Mucosa of rectum (tissue), 2 donors: ENCODE data around the gene POLR3E.
A peak's percentile ranks its signal among the peaks of the same experiment; 100 is the strongest.

Experiments used
- H3K27ac ChIP-seq, 2 donors: one replicate each; pipeline ENCODE4 v1.7.0; 2013; ENCODE audit warnings: inconsistent platforms in 2 of 2, low read depth in 2 of 2, low read length in 2 of 2
- H3K27me3 ChIP-seq, 2 donors: one replicate each; pipeline ENCODE4 v1.7.0; 2013; ENCODE audit warnings: low read length in 2 of 2; ENCODE audit not compliant: control insufficient read depth in 2 of 2, insufficient read depth in 2 of 2
- H3K36me3 ChIP-seq, 2 donors: one replicate each; pipeline ENCODE4 v1.7.0; 2013; ENCODE audit warnings: low read length in 2 of 2; ENCODE audit not compliant: control insufficient read depth in 2 of 2, insufficient read depth in 2 of 2
- H3K4me1 ChIP-seq, 2 donors: one replicate each; pipeline ENCODE4 v1.7.0; 2013; ENCODE audit warnings: low read length in 2 of 2, mild to moderate bottlenecking in 1 of 2; ENCODE audit not compliant: control insufficient read depth in 2 of 2, insufficient read depth in 2 of 2
- H3K4me3 ChIP-seq, 2 donors: one replicate each; pipeline ENCODE4 v1.7.0; 2013; ENCODE audit warnings: low read length in 2 of 2
- H3K9ac ChIP-seq, 2 donors: one replicate each; pipeline ENCODE4 v1.7.0; 2013; ENCODE audit warnings: low read length in 2 of 2, low read depth in 1 of 2, mild to moderate bottlenecking in 1 of 2
- H3K9me3 ChIP-seq, 2 donors: one replicate each; pipeline ENCODE4 v1.7.0; 2013; ENCODE audit warnings: low read length in 2 of 2; ENCODE audit not compliant: control insufficient read depth in 2 of 2
- donor health status: healthy.
- donor health status: Normal muscosa, but diverticular disease.

POLR3E gene, protein sequence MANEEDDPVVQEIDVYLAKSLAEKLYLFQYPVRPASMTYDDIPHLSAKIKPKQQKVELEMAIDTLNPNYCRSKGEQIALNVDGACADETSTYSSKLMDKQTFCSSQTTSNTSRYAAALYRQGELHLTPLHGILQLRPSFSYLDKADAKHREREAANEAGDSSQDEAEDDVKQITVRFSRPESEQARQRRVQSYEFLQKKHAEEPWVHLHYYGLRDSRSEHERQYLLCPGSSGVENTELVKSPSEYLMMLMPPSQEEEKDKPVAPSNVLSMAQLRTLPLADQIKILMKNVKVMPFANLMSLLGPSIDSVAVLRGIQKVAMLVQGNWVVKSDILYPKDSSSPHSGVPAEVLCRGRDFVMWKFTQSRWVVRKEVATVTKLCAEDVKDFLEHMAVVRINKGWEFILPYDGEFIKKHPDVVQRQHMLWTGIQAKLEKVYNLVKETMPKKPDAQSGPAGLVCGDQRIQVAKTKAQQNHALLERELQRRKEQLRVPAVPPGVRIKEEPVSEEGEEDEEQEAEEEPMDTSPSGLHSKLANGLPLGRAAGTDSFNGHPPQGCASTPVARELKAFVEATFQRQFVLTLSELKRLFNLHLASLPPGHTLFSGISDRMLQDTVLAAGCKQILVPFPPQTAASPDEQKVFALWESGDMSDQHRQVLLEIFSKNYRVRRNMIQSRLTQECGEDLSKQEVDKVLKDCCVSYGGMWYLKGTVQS

DNA sequence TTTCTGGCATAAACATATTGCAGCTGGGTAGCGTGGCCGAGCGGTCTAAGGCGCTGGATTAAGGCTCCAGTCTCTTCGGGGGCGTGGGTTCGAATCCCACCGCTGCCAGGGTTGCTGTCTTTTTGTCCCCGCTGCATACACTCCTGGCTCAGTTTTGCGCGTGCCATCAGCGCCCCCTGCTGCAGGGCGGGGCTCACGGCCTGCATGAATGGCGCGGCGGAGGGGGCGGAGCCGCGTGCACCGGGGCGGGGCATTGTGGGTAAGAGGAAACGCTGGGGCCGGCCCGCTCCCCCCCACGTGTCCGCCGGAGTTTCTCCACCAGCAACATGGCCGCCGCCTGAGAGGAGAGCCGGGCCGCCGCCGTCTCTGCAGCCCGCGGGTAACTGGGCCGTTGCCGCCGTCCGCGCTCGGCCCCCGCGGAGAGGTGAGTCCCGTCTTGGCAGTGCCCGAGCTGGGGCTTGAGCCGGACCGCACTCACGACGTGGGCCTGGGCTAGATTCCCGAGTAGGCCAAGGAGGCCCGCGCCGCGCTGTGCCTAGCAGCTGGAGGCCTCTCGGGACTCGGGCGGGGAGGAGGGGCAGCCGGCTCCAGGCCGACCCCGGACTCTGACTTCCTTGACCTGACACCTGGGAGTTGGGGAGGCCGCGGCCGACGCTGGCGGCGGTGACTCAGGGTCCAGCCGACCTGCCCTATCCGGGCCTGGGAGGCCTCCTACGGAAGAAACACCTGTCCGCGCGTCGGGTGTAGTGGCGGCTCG lies at the start of gene POLR3E:
Gene POLR3E, plus strand, starts transcription at position 296 of the 757 bp plus-strand sequence. CDS start 5,560 bp downstream, outside the sequence.
- H3K9me3 ChIP-seq: no peaks in the 10 kb centered on the region
- H3K27ac ChIP-seq: peak within 1 kb of the TSS; percentile 91 to 93
- H3K36me3 ChIP-seq: peaks cover 4 to 5% of the 10 kb centered on the region in 2 donors
- H3K9ac ChIP-seq: peak within 1 kb of the TSS; percentile 80 to 91
- no peaks in the 10 kb centered on the region for H3K27me3 ChIP-seq
- H3K4me3 ChIP-seq: peak within 1 kb of the TSS; percentile 88 to 92
- peaks cover 10 to 21% of the 10 kb centered on the region in 2 donors for H3K4me1 ChIP-seq

DNA sequence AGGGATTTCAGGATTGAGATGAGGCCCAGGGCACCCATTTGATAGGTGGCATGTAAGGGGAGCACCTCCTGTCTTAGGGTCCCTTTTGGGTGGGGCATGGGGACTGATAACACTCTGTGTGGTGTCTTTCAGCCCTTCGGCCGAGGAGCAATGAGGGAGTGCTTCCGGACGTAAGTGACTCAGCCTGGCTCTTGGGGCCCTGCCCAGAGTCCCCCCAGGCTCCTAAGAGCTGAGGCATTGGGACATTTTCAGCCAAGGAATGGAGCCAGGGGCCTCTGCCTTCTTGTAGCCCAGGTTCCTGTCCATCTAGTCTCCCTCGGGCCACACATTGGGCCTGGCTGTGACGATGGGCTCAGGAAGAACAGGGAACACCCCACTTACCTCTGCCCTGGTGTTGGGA lies 46.7 kb upstream of the POLR3E start:
- H3K4me3 ChIP-seq: no peak overlapping the region
- H3K36me3 ChIP-seq: peaks cover 14 to 47% of the 10 kb centered on the region in 2 donors
- H3K27ac ChIP-seq: no peak overlapping the region
- H3K4me1 ChIP-seq: no peaks in the 10 kb centered on the region
- H3K9ac ChIP-seq: no peak overlapping the region
- H3K27me3 ChIP-seq: no peaks in the 10 kb centered on the region
- peaks cover 0 to 3% of the 10 kb centered on the region in 2 donors for H3K9me3 ChIP-seq

DNA sequence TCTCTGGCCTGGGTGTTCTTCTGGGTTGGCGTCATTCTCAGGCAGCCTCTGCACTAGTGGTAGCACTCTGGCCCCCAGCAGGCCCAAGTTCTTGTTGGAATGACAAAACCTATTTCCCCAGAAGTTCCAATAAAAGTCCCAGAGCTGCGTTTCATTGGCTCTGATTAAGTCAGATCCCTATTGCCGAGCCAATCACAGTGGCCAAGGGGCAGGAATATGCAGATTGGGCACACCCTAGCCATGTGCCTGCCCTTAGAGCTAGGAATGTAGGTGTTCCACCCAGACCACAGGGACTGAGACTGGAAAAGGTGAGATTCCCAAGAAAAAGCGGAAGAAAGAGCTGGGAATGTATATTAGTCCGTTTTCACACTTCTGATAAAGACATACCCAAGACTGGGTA lies 44.9 kb upstream of the POLR3E start:
- H3K9ac ChIP-seq: no peak overlapping the region
- H3K27ac ChIP-seq: no peak overlapping the region
- no peaks in the 10 kb centered on the region for H3K4me1 ChIP-seq
- peaks cover 0 to 3% of the 10 kb centered on the region in 2 donors for H3K9me3 ChIP-seq
- peaks cover 23 to 53% of the 10 kb centered on the region in 2 donors for H3K36me3 ChIP-seq
- H3K27me3 ChIP-seq: no peaks in the 10 kb centered on the region
- no peak overlapping the region for H3K4me3 ChIP-seq

DNA sequence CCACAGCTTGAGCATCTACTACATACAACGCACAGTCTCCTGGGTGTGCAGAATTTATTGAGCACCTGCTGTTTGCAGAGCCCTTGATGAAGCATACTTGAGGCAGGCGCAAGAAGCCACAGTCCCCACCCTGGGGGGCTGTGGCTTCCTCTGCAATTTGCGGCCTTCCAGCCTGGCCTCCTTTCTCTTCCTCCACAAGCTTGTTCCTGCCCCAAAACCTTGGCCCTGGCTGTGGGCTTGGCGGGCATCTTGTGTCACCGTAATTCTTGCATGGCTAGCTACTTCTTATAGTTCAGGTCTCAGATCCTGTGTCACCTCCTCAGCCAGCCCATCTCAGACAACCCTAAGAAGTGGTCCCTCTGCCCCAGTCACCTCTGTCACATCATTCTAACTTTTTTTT lies 43.9 kb upstream of the POLR3E start:
- Histone ChIP-seq H3K4me1 (no peaks in the 10 kb centered on the region), H3K36me3 (peaks cover 33 to 57% of the 10 kb centered on the region in 2 donors), H3K27me3 (no peaks in the 10 kb centered on the region), H3K27ac (no peak overlapping the region), H3K9ac (no peak overlapping the region), H3K4me3 (no peak overlapping the region), H3K9me3 (peaks cover 0 to 3% of the 10 kb centered on the region in 2 donors)

DNA sequence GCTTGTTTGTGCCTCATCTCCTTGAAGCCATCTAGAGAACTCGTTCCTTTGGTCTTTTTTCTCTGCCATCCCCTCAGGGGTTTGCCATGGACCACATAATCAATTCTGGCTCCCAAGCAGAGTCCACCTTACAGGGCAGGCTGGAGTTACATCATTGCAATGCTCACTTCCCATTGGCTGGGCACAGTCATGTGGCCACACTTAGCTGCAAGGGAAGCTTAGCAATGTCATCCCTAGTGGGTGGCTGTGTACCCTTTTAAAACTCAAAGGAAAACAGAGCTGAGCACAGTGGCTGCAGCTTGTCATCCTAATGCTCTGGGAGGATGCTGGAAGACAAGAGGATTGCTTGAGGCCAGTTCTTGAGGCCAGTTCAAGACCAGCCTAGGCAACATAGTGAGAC lies 41.9 kb upstream of the POLR3E start:
- H3K27me3 ChIP-seq: no peaks in the 10 kb centered on the region
- no peak overlapping the region for H3K27ac ChIP-seq
- peaks cover 0 to 3% of the 10 kb centered on the region in 2 donors for H3K9me3 ChIP-seq
- H3K9ac ChIP-seq: no peak overlapping the region
- no peaks in the 10 kb centered on the region for H3K4me1 ChIP-seq
- H3K4me3 ChIP-seq: no peak overlapping the region
- H3K36me3 ChIP-seq: peaks cover 44 to 63% of the 10 kb centered on the region in 2 donors

DNA sequence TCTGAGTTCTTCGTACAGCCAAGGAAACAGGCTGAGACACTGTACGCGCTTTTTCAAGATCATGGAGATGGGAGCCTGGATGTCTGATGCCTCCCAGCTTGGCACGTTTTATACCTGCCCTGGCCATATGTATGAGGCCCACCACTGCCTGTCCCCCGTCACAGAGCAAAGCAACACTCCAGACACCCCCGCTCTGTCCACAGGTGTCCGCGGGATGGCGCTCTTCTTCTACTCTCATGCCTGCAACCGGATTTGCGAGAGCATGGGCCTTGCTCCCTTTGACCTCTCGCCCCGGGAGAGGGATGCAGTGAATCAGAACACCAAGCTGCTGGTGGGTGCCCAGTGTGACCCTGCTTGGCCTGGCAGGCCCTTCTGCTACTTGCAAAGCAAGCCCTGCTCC lies 39.8 kb upstream of the POLR3E start:
- Histone ChIP-seq H3K36me3 (peaks cover 46 to 62% of the 10 kb centered on the region in 2 donors), H3K9me3 (peaks cover 0 to 3% of the 10 kb centered on the region in 2 donors), H3K4me3 (no peak overlapping the region), H3K27ac (no peak overlapping the region), H3K9ac (no peak overlapping the region), H3K27me3 (no peaks in the 10 kb centered on the region), H3K4me1 (no peaks in the 10 kb centered on the region)

DNA sequence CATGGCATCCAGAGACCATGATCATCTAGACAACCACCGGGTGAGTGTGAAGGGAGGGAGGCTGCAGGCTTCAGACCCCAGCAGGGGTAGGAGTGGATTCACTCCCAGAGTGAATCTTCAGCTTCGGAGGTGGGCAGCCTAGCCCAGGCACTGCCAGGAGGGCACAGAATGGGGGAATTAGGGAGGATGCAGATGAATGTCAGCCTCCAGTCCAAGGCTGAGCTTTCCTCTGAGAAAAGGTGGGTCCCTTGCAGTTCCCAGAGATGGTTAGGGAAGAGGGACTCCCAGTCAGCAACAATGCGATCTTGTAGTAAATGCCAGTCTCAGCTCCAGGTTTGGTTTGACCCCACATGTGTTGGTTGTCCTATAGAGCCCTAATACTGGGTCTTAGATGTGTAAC lies 36.7 kb upstream of the POLR3E start:
- H3K27me3 ChIP-seq: no peaks in the 10 kb centered on the region
- H3K4me1 ChIP-seq: no peaks in the 10 kb centered on the region
- no peak overlapping the region for H3K27ac ChIP-seq
- no peak overlapping the region for H3K4me3 ChIP-seq
- peaks cover 0 to under 1% of the 10 kb centered on the region in 2 donors for H3K9me3 ChIP-seq
- H3K36me3 ChIP-seq: peaks cover 52 to 65% of the 10 kb centered on the region in 2 donors
- H3K9ac ChIP-seq: no peak overlapping the region

DNA sequence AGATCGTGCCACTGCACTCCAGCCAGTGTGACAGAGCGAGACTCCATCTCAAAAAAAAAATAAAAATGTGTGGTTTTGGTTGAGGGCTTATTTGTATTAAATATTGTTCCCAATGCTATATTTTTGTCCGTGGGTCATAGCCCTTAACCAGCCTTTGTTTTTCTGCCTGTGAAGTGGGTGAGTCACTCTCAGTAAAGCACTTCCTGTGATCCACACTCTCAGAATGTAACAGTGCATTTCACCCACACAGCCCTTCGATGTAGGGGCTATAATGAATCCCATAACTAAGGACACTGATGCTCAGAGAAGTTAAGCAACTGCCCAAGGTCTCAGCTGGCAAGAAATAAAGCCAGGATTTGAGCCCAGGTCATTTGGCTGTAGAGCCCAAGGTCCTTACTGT lies 34.7 kb upstream of the POLR3E start:
- Histone ChIP-seq H3K9ac (no peak overlapping the region), H3K27me3 (no peaks in the 10 kb centered on the region), H3K4me3 (no peak overlapping the region), H3K36me3 (peaks cover 53 to 70% of the 10 kb centered on the region in 2 donors), H3K27ac (no peak overlapping the region), H3K9me3 (no peaks in the 10 kb centered on the region), H3K4me1 (no peaks in the 10 kb centered on the region)

DNA sequence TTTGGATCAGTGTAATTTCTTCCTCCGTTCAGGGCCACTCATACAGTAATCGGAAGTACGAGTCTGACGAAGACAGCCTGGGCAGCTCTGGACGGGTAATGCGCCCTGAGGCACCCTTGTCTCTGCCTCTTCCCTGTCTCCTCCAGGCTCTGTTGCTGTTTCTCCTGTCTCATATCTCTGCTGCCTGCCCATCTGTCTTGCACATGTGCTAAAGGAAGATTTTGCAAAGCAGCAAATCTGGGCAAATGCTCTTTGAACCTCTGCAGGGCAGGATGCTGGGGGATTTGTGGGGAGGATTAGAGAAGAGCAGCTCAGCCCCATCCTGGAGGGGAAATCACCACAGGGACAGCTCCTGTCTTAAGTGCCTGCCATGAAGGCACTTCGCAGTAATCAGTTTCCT lies 32.4 kb upstream of the POLR3E start:
- Histone ChIP-seq H3K4me1 (no peaks in the 10 kb centered on the region), H3K9ac (no peak overlapping the region), H3K36me3 (peaks cover 45 to 57% of the 10 kb centered on the region in 2 donors), H3K27ac (no peak overlapping the region), H3K27me3 (no peaks in the 10 kb centered on the region), H3K4me3 (no peak overlapping the region), H3K9me3 (no peaks in the 10 kb centered on the region)

DNA sequence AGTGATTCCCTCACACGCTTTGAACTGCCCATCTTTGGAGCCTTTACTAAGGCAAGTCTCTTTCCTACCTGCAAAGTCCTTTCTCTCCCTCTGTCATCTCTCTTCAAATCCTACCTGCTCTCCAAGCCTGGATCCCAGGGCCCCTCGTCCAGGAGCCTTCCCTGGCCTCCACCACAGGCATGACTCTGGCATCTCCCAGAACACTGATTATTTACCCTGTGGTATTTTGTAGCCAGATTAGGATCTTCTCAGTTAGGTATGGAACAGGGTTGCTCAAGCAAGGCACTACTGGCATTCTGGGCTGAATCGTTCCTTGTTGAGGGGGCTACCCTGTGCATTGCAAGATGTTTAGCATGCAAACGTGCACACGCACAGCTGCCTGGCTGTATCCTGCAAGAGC lies 31.9 kb upstream of the POLR3E start:
- Histone ChIP-seq H3K27ac (no peak overlapping the region), H3K4me1 (no peaks in the 10 kb centered on the region), H3K4me3 (no peak overlapping the region), H3K27me3 (no peaks in the 10 kb centered on the region), H3K36me3 (peaks cover 40 to 51% of the 10 kb centered on the region in 2 donors), H3K9ac (no peak overlapping the region), H3K9me3 (no peaks in the 10 kb centered on the region)
